Ishikawa (cell line): ENCODE measurements around the gene IDH3B.

Source experiments
- CEBPB ChIP-seq: IDR thresholded peaks from 2 replicates; pipeline ENCODE4 v1.6.1; 2012
- EP300 ChIP-seq: IDR thresholded peaks from 2 replicates; pipeline ENCODE4 v1.6.1; 2012; ENCODE audit warnings: borderline replicate concordance
- FOXM1 ChIP-seq: IDR thresholded peaks from 2 replicates; pipeline ENCODE4 v1.6.1; 2012; ENCODE audit warnings: low read depth, borderline replicate concordance
- MAX ChIP-seq: IDR thresholded peaks from 2 replicates; pipeline ENCODE4 v1.6.1; 2012
- RAD21 ChIP-seq: IDR thresholded peaks from 2 replicates; pipeline ENCODE4 v1.6.1; 2012; ENCODE audit warnings: low read depth
- REST ChIP-seq: IDR thresholded peaks from 2 replicates; pipeline ENCODE4 v1.6.1; 2012; ENCODE audit warnings: low read depth, mild to moderate bottlenecking
- TAF1 ChIP-seq: IDR thresholded peaks from 2 replicates; pipeline ENCODE4 v1.6.1; 2012; ENCODE audit warnings: low read depth, mild to moderate bottlenecking
- TCF12 ChIP-seq: IDR thresholded peaks from 2 replicates; pipeline ENCODE4 v1.6.1; 2012; ENCODE audit warnings: low read depth
- TEAD4 ChIP-seq: IDR thresholded peaks from 2 replicates; pipeline ENCODE4 v1.6.1; 2012
- YY1 ChIP-seq: IDR thresholded peaks from 2 replicates; pipeline ENCODE4 v1.6.1; 2012; ENCODE audit warnings: low read depth
- ZBTB7A ChIP-seq: IDR thresholded peaks from 2 replicates; pipeline ENCODE4 v1.6.1; 2012; ENCODE audit warnings: low read depth

- TF ChIP-seq TCF12 (no peak), FOXM1 (no peak), RAD21 (peak; percentile 78), YY1 (no peak), CEBPB (no peak), TEAD4 (no peak), TAF1 (no peak), REST (no peak), ZBTB7A (no peak), EP300 (no peak), MAX (no peak)
Observed at GRCh38 chr20:2688041-2688591, 24.1 kb upstream of the IDH3B start.
